Loucy (cell line): ENCODE results near the gene RBM15B.

ENCODE experiments used
- H2AFZ ChIP-seq: fragments of 200-600 bp; sonication (generic); 2 replicates; pipeline ENCODE4 v1.6.0; 2016; ENCODE audit warnings: antibody characterized with exemption, mild to moderate bottlenecking, low read length, moderate library complexity
- H3F3A ChIP-seq: fragments of 200-600 bp; 2 replicates; pipeline ENCODE4 v1.6.0; 2016; ENCODE audit warnings: antibody characterized with exemption, low read depth, mild to moderate bottlenecking
- H3K27me3 ChIP-seq: fragments of 200-600 bp; sonication (generic); 2 replicates; pipeline ENCODE4 v1.6.1; 2014; ENCODE audit warnings: low read length, mild to moderate bottlenecking; ENCODE audit not compliant: insufficient read depth, poor library complexity, severe bottlenecking
- H3K36me3 ChIP-seq: fragments of 200-600 bp; sonication (generic); 2 replicates; pipeline ENCODE4 v1.6.1; 2016; ENCODE audit warnings: low read length; ENCODE audit not compliant: insufficient read depth
- H3K4me1 ChIP-seq: fragments of 200-600 bp; sonication (generic); 2 replicates; pipeline ENCODE4 v1.5.1; 2014; ENCODE audit warnings: low read length, mild to moderate bottlenecking; ENCODE audit not compliant: insufficient read depth, poor library complexity, severe bottlenecking
- H3K4me2 ChIP-seq: fragments of 200-600 bp; sonication (generic); 2 replicates; pipeline ENCODE4 v1.6.0; 2014; ENCODE audit warnings: antibody characterized with exemption, low read length, low read depth, mild to moderate bottlenecking; ENCODE audit not compliant: poor library complexity, severe bottlenecking
- H3K4me3 ChIP-seq: fragments of 200-600 bp; sonication (generic); 2 replicates; pipeline ENCODE4 v1.5.1; 2014; ENCODE audit warnings: low read length, mild to moderate bottlenecking, mixed read lengths; ENCODE audit not compliant: poor library complexity, severe bottlenecking
- H3K79me2 ChIP-seq: fragments of 200-600 bp; sonication (generic); 2 replicates; pipeline ENCODE4 v1.6.1; 2014; ENCODE audit warnings: low read length; ENCODE audit not compliant: insufficient read depth
- H3K9ac ChIP-seq: fragments of 200-600 bp; sonication (generic); 2 replicates; pipeline ENCODE4 v1.6.0; 2014; ENCODE audit warnings: mild to moderate bottlenecking, low read depth, low read length, moderate library complexity; ENCODE audit not compliant: poor library complexity, severe bottlenecking
- H3K9me2 ChIP-seq: fragments of 200-600 bp; sonication (generic); replicated peaks from 2 replicates; pipeline ENCODE4 v1.6.1; 2016; ENCODE audit warnings: low read depth, low read length, mixed read lengths
- H3K9me3 ChIP-seq: fragments of 200-600 bp; sonication (generic); 2 replicates; pipeline ENCODE4 v1.6.1; 2014; ENCODE audit warnings: mild to moderate bottlenecking, antibody characterized with exemption, low read length, low read depth; ENCODE audit not compliant: insufficient read depth
- H4K20me1 ChIP-seq: fragments of 200-600 bp; sonication (generic); 2 replicates; pipeline ENCODE4 v1.6.0; 2014; ENCODE audit warnings: antibody characterized with exemption, low read length, mild to moderate bottlenecking; ENCODE audit not compliant: insufficient read depth, poor library complexity, severe bottlenecking
- CTCF ChIP-seq: fragments of 200-600 bp; sonication (generic); conservative IDR thresholded peaks from 2 replicates; pipeline ENCODE4 v1.5.1; 2014; ENCODE audit warnings: mild to moderate bottlenecking, antibody characterized with exemption, low read length
- EZH2phosphoT487 ChIP-seq: fragments of 200-600 bp; IDR thresholded peaks from 2 replicates; pipeline ENCODE4 v1.6.1; 2018; ENCODE audit warnings: antibody characterized with exemption, mild to moderate bottlenecking, moderate library complexity, borderline replicate concordance

RBM15B gene

DNA sequence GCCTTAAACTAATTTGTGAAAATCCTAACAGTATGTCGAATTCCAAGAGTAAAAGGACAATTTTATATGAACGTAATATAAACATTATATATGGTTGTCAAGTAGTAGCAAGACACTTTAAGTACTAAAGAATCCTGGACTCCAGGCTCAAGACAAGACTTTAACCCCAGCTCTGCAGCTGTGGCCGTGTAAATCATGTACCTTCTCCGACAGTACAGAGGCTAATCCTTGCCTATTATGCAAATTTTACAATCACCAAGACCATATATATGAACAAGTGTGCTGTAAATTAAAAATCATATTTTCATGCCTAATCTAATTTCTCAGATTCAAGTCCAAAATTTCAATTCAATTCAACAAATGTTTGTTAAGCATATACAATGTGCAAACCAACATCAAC is 35.8 kb downstream of the RBM15B start:
- Histone ChIP-seq H3K9me3 (no peaks in the 10 kb centered on the region), H3F3A (no peaks in the 10 kb centered on the region), H2AFZ (no peak overlapping the region), H3K27me3 (no peaks in the 10 kb centered on the region), H3K36me3 (peaks cover 68% of the 10 kb centered on the region; the same call in 1 of the 2 replicates), H4K20me1 (no peaks in the 10 kb centered on the region), H3K4me2 (no peak overlapping the region), H3K4me3 (no peak overlapping the region), H3K4me1 (no peaks in the 10 kb centered on the region), H3K79me2 (no peaks in the 10 kb centered on the region), H3K9ac (no peak overlapping the region), H3K9me2 (no peaks in the 10 kb centered on the region)
- TF ChIP-seq EZH2phosphoT487 (no peak), CTCF (no peak)

DNA sequence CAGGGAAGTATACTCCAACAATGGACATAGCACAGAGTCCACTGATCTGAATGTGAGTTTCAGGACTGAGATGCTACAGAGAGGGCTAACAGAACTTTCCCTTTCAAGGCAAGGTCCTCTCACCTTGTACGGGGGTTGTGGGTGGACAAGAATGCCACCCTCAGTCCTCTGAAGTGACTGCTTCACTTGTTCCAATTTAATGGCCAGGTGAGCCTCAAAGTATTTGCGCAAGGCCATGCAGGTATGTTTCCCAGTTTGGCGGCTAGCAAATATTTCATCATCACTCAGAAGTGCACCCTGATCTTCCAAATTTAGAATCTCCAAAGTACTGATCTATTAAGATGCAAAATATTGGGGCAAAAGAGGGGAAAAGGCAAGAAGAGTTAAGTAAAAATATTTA is 38.1 kb downstream of the RBM15B start:
- no peak overlapping the region for H3K4me2 ChIP-seq
- H3F3A ChIP-seq, result no peaks in the 10 kb centered on the region
- H3K4me3 ChIP-seq, result no peak overlapping the region
- no peaks in the 10 kb centered on the region for H3K9me3 ChIP-seq
- no peaks in the 10 kb centered on the region for H3K79me2 ChIP-seq
- H4K20me1 ChIP-seq, result peaks cover 2% of the 10 kb centered on the region
- H3K4me1 ChIP-seq, result no peaks in the 10 kb centered on the region
- no peak for TF ChIP-seq EZH2phosphoT487
- TF ChIP-seq CTCF, result no peak
- H3K27me3 ChIP-seq, result no peaks in the 10 kb centered on the region
- H3K9me2 ChIP-seq, result no peaks in the 10 kb centered on the region
- no peak overlapping the region for H3K9ac ChIP-seq
- H3K36me3 ChIP-seq, result peaks cover 78% of the 10 kb centered on the region; the same call in 1 of the 2 replicates
- no peak overlapping the region for H2AFZ ChIP-seq

- no peaks in the 10 kb centered on the region for H3K9me3 ChIP-seq
- H3F3A ChIP-seq, result no peaks in the 10 kb centered on the region
- no peak overlapping the region for H2AFZ ChIP-seq
- no peak overlapping the region for H3K4me2 ChIP-seq
- no peaks in the 10 kb centered on the region for H3K79me2 ChIP-seq
- TF ChIP-seq EZH2phosphoT487, result no peak
- H3K4me1 ChIP-seq, result no peaks in the 10 kb centered on the region
- no peaks in the 10 kb centered on the region for H3K27me3 ChIP-seq
- no peak overlapping the region for H3K9ac ChIP-seq
- no peaks in the 10 kb centered on the region for H3K9me2 ChIP-seq
- no peak overlapping the region for H3K4me3 ChIP-seq
- H3K36me3 ChIP-seq, result peaks cover 81% of the 10 kb centered on the region; the same call in 1 of the 2 replicates
- peaks cover 7% of the 10 kb centered on the region for H4K20me1 ChIP-seq
Observed at GRCh38 chr3:51434110-51434509, 43.0 kb downstream of the RBM15B start.

DNA sequence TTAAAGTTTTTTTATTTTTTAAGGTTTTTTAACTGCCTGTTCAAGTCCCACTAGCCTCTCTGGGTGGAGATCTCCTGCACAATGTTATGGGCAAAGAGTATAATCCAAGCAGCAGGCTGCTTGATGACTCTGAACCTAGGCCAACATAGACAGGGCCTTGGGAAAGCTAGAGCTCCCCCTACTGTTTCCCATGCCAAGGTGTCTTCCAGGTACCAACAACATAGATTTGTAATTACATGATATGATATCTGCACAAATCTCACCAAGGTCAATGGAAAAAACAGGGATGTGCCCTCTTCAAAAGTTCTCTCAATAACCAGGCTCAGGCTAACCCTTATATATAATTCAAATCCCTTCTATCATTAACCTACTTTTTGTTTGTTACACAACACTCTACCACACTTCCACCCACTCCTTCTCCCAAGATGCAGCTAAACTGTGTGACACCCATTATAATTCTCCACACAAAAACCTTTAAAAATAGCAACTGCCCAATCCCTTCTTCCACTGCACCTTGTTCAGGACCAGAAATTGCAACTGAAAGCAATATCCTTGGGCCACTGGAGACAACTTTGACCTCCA is 43.8 kb downstream of the RBM15B start:
- H3K4me2 ChIP-seq, result no peak overlapping the region
- peaks cover 7% of the 10 kb centered on the region for H4K20me1 ChIP-seq
- no peak overlapping the region for H3K4me3 ChIP-seq
- no peaks in the 10 kb centered on the region for H3K4me1 ChIP-seq
- peaks cover 81% of the 10 kb centered on the region; the same call in 1 of the 2 replicates for H3K36me3 ChIP-seq
- H3K9ac ChIP-seq, result no peak overlapping the region
- no peaks in the 10 kb centered on the region for H3K9me2 ChIP-seq
- no peak overlapping the region for H2AFZ ChIP-seq
- no peaks in the 10 kb centered on the region for H3K27me3 ChIP-seq
- no peaks in the 10 kb centered on the region for H3K9me3 ChIP-seq
- TF ChIP-seq CTCF, result peak; percentile 87
- TF ChIP-seq EZH2phosphoT487, result no peak
- H3K79me2 ChIP-seq, result no peaks in the 10 kb centered on the region
- H3F3A ChIP-seq, result no peaks in the 10 kb centered on the region
